GM21381 (cell line): ENCODE measurements around the gene PRR5L.
"Not testable (repeated sequence)": the region's sequence is repeated elsewhere in the genome, so short reads cannot be mapped to it uniquely, and the experiment has no call there.

Experiments used
- ATAC-seq: cut with Tn5 transposase; IDR thresholded peaks from one replicate; pipeline ENCODE4 v1.9.1; 2021; ENCODE audit warnings: mild to moderate bottlenecking, moderate library complexity; ENCODE audit not compliant: unreplicated experiment

The PRR5L gene

DNA sequence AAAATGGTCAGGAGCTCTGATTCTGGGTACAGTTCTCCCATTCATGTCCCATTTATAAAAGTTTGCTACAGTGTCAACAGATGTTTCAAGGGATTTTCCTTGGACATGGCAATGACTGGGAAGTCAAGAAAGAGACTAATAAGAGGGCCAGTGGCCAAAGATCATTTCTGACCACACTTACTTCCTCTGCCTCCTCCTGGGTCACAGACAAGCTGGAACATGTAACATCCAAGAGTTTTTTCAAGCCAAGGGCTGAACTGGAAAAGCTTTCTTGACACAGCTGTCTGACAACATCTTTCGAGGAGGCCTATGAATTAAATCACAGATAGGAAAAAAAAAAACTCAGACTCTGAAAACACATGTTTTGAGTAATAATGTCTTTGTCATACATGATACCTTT, 15.6 kb upstream of the PRR5L start:
- no peak for ATAC-seq

DNA sequence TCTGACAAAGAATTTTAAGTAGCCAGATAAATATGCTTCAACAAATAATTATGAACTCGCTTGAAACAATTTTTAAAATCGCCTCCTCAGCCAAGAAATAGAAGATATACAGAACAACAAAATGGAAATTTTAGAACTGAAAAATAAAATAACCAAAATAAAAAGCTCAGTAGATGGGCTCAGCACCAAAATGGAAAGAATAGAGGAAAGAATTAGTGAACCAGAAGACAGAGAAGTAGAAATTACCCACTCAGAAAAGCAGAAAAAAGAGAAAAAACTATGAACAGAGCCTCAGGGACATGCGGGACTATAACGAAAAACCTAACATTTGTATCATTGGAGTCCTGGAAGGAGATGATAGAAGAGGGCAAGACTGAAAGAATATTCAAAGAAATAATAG, 14.2 kb upstream of the PRR5L start:
- ATAC-seq, result no peak

DNA sequence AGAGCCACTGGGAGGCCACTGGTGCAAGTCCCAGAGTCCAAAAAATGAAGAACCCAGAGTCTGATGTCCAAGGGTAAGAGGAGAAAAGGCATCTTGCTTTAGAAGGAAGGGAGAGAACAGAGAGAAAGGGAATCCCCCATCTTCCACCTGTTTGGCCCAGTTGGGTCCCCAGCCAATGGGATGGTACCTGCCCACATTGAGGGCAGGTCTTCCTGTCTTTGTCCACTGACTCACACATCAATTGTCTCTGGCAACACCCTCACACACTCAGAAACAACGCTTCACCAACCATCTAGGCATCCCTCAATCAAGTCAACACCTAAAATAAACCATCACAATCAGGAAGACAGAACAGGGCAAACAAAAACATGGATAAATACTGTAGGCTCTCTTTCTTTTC, 13.2 kb upstream of the PRR5L start:
- ATAC-seq, result no peak

DNA sequence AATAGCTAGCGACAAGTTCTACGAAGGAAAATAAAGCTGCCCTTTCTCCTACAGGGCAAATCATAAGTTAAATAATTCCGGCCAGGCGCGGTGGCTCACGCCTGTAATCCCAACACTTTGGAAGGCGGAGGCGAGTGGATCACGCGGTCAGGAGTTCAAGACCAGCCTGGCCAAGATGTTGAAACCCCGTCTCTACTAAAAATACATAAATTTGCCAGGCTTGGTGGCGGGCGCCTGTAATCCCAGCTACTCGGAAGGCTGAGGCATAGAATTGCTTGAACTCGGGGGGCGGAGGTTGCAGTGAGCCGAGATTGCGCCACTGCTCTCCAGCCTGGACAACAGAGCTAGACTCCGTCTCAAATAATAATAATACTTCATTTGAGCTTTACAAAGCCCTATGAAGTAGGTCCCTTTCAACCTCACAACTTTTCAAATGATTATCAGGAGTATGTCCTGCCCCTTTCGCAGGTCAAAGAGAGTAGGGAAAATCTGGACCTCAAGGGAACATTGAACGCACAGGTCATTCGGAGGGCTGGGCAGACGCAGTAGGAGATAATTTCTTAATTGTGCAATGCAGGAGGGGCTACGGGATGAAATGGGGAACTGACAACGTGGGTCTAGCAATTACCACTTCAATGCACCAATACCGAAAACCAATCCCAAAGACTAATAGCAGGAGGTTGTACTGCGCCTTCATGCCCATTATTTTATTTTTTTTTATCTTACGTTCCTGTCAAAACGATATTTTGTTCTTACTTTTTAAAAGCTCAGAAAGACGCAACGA, 7.5 kb upstream of the PRR5L start:
- no peak for ATAC-seq

DNA sequence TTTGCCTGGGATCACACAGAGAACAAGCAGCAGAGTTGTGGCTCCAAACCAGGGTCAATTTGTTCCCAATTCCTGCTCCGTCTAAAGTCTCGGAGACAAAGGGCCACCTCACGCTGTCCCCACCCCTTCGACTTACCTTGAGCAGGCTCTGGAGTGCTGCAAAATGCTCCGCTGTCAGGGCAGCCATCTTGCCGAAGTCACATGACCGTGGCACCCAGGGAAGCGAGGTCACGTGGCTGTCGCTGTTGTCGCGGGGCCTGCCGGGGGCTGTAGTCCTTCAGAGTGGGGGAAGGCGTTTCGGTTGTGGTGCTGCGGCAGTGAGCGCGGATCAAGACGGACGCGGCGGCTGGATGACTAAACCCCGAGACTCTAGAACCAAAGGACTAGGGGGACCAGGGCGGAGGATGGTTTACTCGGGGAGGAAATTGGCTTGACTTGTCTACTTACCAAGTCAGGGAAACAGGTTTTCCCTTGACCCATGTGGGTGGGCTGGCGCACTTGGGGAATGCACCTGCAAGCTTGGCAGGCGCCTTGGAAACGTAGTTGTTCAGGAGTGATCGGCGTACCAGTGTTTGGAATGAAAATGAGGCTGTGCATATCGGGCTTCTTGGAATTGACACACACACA, 6.7 kb upstream of the PRR5L start, which contains the start of gene COMMD9:
Gene COMMD9 (minus strand): TSS at position 199 of the 627 bp plus-strand sequence. CDS start 12 bp downstream, at position 187.
- peak; percentile 99 for ATAC-seq

DNA sequence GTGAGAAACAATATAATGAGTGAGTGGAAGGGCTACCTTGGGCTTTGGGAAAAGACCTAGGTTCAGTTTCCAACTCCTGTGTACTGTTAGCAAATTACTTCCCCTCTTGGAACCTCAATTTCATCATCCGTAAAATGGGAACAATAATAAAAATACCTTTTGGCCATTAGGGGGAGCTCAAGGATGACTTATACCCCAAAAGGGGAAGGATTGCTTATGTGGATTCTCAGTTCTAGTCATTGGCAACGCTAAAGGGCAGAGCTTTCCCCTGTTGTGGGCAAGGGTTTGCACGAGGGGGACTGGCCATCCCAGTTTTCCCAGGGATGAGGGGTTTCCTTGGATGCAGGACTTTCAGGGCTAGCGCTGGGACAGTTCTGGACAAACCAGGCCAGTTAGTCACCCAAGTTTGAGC, 3.8 kb upstream of the PRR5L start:
- ATAC-seq, result no peak

DNA sequence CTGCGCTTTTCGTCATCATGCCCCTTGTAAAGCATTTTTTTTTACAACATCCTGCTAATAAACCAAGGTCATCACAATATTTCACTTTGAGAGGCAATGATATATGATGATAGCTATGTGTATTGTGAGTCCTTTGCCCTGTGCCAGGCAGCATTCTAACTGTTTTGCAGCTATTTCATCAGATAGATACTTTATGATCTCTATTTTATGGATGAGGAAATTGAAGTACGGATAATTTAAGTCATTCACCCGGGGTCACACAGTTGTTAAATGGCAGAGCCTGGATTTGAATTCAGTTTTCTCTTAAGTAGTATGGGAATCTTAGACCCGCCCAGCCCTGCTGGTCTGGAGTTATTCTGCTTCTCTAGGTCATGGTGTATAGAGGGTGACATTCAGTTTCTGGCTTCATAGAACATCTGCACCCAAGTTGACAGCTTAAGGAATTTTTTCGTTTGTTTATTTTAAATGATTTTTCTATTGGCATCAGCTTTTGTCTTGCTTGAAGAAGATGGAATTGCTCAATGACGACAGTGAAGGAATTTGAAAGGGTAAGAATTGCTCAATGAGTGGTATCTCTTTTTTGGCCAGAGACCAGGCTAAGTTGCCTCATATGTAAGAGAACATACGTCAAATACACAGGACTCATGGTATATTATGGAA, 926 bp downstream of the PRR5L start:
- no peak for ATAC-seq

DNA sequence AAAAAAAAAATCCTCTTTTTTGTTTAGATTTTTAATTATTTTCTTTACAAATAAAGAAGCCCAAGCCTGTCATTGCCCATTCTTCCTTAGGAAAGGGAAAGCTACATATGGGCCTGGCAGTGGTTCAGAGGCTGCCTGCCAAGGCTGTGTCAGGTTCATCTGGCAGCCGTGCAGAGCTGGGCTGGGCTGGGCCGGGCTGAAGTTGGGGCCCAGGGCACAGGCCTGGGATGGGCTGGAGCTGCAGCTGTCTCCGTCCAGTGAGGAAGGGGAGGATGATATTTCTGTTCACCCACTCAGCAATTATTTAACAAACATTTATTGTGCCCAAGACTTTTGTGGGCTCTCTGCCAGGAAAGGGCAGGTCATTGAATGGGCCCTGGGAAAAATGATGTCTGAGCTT, 4.6 kb downstream of the PRR5L start:
- no peak for ATAC-seq

DNA sequence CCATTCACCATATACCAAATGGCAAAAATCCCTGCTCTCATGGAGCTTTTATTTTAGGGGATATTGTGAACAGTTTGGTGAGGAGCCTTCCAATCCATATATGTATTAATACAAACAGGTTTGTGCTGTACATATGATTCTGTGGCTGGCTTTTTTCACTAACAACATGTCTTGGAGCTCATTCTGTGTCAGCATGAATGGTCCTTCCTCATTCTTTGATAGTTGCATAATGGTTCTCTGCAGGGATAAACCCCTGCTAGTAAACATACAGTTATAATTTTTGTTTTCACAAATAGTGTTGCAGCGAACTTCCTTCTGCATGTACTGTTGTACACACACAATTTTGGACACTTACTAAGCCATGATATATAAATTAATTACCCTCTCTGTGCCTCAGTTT, 8.3 kb downstream of the PRR5L start:
- no peak for ATAC-seq

DNA sequence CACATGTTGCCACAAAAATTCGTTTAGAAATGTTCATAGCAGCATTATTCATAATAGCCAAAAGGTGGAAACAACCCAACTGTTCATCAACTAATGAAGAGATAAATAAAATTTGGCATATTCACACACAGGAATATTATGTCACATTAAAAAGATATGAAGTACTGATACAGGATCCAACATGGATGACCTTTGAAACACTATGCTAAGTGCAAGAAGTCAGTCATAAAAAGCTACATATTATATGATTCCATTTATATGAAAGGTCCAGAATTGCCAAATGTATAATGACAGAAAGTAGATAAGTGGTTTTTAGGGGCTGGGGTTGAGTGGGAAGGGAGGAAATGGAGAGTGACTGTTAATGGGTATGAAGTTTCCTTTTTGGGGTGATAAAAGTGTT, 9.0 kb downstream of the PRR5L start:
- ATAC-seq, result no peak

DNA sequence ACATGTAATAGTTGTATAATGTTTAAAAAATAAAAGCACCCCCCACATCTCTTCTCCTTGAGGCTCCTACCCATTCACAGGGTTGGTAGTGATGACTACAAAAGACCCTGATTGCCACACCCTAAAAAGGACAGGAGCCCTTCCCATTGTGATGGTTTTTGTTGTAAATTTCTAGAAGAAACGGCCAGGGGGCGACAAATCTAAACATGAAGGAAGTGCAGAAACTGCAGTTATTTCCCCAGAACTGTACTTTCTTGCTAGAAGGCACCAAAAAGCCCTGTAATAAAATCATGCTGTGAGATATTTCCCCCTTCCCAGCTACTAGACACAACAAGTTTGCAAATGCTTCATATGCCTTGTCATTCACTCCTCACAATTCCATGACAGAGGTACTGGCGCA, 10.8 kb downstream of the PRR5L start:
- ATAC-seq, result no peak

DNA sequence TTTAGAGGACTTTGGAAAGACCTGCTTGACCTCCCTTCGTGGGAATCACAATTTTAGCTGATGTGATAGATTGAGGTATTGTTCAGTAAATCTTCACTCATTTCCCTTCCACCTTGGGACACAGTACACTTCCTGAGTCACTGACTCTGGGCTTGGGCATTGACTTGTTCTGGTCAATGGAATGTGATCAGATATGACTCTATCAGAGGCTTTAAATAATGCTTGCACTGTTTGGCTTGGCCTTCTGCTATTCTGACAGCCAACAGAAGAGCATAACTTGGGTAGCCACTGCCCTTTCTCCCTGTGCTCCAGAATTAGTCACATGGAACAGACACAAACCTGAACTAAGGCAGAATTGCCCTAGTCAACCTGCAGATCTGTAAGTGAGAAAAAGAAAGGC, 12.5 kb downstream of the PRR5L start:
- ATAC-seq, result no peak

DNA sequence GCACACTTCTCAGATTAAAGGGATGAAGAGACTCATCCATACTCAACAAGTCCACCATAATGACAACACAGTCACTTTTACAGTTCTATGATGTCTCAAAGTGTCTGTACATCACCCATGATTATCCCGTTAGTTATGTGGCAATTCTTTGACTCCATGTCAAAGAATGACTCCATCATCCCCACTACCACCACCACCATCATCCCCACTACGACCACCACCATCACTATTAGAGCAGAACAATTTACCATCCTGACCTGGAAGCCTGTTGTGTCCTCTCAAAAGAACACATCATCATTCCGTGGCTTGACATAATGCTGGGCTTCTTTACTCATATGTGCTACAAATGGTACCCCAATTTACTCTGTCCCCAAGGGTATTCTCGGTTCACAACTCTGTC, 13.7 kb downstream of the PRR5L start:
- no peak for ATAC-seq

DNA sequence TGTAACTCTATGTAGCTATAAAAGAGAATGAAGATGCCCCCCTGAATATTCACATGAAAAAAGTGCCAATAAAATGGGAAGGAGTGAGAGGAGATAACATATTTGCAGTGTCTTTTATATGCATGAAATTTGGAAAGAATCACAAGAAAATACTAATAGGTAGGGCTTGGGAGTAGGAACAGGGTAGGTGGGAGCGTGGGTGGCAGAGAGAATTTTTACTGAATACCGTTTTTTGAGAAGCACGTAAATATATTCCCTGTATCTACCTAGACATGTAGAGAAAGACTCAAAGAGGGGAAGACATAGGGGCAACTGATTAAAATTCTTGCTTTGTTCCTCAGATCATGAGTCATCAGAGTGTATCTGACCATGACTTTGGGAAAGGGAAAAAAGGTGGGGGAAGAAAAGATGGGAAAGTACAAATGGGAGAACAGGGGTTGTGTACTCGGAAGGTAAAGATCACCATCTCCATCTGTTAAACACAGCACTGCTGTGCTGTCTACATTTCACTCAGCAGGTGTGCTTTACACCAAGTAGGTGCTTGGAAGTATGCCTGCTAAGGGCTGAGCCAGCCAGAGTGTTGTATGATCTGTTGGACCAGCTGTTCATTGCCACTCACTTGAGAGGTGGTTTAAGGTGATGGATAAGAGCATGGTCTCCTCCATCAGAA, 16.0 kb downstream of the PRR5L start:
- no peak for ATAC-seq

DNA sequence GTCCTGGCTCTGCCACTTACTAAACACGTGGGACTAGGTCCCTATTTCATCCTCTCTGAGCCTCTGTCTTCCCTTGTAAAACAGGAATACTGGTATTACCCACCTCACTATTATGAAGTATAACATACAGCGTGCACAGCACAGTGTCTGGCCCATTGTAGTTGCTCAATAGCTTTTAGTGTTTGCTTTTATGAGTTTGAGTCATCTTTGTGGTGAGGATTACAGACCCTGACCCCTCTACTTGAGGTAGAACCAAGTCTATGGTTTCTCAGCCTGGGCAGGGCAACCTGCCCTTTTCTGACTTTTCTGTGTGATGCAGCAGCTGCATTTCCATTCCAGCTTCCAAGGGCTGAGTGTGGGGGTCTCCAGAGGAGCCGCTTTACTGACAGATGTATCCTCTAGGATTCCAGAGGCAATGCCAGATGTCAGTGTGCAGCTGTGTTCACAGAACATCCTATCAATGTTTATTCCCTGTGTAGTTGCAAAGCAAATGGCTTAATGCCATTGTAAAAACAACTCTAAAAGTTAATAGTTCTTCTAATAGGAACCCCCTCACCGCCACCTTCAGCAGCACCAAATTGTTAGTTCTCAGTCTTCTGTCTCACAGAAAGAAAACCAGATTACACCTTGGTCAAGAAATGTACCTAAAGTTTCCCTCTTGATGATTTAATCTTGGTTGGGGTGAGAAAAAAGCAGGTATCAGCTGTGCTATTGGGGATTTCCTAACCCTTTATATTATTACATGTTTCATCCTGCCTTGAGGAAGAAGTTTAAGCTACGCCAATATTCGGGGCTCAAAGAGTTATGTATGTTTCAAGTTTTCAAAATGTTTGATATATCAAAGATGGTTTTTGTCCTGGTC, 16.8 kb downstream of the PRR5L start:
- no peak for ATAC-seq

DNA sequence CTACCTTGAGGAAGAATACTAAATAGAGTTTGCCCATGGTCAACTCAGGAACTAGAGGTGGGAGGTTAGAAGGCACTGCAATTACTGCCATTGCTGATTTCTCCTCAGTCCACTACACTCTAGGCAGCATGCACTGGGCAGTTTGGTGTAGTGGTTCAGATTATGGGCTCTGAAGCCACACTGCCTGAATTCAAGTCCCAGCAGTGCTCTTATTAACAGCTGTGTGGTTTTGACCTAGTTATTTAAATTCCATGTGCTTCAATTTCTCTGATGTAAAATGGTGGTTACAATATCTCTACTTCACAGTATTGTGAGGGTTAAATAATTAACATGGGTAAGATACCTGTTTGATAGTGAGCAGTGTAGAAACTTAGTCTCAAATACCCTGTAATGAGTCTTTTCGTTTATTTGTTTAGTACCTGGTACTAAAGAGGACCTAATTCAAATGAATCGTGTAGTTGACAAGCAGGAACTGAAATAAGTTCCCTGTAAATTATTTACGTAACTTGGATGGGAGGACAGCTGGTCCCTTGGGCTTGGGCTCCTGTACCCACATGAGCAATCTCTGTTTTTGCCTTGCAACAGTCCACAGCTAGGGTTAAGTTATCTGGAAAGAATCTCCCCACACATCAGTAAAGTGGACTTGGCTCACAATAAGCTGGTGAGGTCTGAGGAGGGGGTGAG, 17.8 kb downstream of the PRR5L start:
- no peak for ATAC-seq

DNA sequence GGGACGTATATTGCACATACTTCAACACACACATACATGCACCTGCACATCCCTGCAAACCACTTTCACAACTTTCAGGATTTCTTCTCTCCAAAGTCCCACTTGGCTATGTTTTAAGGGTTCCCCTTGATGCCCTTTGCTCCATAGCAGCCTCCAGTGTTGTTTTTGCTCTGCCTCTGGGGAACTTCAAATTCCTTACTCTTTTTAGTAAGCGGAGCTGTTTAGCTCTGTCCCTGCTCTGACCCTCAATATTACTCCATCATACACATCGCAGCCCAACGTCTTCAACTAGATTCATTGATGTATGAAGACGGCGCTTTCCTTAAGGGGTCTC, 18.3 kb downstream of the PRR5L start:
- no peak for ATAC-seq

DNA sequence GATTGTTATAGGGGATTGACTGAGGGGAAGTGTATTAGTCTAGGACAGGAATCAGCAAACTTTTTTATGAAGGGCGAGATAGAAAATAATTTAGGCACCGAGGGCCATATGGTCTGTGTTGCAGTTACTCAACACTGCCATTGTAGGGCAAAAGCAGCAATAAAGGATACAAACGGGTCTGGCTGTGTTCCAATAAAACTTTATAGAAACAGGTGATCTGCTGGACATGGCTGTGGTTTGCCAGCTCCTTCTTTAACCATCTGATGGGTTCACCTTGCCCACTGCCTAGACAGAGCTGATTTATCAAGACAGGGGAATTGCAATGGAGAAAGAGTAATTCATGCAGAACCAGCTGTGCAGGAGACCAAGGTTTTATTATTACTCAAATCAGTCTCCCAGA, 20.0 kb downstream of the PRR5L start:
- ATAC-seq, result no peak

DNA sequence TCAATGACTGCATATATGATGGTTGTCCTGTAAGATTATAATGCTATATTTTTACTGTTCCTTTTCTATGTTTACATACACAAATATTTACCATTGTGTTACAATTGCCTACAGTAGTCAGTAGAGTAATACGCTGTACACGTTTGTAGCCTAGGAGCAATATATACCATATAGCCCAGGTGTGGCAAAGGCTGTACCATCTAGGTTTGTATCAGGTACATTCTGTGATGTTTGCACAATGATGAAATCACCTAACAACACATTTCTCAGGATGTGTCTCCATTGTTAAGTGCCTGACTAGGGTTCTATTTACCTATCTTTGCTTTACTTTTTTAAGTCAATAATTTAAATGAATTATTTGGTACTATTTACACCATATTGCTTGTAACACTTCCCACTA, 21.9 kb downstream of the PRR5L start:
- no peak for ATAC-seq

DNA sequence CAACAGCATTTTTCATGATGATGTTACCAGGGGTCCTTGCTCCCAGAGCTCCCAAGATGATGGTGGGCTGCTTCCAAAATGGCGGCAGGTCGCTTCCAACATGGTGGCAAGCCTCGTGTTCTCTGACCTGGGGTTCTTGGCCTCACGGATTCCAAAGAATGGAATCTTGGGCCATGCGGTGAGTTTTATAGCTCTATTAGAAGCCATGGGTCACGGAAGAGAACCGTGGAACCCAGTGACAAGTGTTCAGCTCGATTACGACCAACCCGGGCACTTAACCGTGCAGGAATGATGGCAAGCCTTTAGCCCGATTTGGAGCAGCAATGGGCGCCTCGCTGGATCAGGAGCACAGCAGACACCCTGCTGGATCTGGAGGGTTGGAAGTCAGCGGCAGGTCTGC, 28.9 kb downstream of the PRR5L start:
- ATAC-seq, result not testable (repeated sequence)
